Fibroblast of skin of abdomen (primary cell): ENCODE measurements around the gene AAK1.
"Not testable (repeated sequence)": the region's sequence is repeated elsewhere in the genome, so short reads cannot be mapped to it uniquely, and the experiment has no call there.

Experiments used
- DNase-seq: peaks from one replicate; pipeline ENCODE4 v3.0.0-alpha.2; 2013

The AAK1 gene

DNA sequence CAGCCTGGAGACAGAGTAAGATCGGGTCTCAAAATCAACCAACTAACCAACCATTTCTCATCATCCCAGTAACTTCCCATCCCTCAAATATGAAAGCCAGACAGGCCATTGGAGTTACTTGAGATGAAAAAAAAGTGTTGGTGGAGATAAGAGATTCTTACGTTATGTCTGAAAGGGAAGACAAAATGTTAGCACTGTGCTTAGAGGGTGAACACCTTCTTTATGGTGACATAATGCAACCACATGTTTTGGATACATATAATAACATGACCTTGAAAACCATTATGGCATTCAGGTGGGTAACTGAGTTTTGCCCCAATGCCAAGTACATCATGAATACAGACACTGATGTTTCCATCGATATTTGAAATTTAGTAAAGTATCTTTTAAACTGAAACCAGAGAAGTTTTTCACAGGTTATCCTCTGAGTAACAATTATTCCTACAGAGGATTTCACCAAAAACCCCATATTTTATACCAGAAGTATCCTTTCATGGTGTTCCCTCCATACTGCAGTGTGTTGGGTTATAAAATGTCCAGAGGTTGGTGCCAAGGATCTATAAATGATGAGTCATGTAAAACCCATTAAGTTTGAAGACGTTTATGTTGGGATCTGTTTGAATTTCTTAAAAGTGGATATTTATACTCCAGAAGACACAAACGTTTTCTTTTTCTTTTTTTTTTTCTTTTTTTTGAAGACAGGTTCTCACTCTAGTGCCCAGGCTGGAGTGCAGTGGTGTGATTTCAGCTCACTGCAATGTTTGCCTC is 45.5 kb downstream of the AAK1 start:
- DNase-seq: no peak

DNA sequence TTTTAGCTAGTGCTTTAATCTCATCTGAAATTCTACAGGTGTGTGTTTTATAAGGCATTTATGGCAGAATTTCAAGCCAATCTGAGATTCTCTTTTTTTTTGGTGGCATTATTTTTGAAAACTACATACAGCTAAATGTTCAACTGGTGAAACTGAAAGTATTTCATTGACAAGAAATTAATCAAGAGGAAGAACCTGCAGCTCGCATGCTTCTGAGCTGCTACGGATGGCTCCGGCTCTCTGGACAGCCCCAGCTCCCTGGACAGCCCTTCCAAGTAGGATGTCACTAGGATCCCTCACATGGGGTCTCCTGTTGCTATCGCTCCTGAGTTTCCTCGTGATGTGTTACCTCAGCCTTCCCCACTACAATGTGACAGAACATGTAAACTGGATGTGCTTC is 46.4 kb downstream of the AAK1 start:
- DNase-seq: no peak

DNA sequence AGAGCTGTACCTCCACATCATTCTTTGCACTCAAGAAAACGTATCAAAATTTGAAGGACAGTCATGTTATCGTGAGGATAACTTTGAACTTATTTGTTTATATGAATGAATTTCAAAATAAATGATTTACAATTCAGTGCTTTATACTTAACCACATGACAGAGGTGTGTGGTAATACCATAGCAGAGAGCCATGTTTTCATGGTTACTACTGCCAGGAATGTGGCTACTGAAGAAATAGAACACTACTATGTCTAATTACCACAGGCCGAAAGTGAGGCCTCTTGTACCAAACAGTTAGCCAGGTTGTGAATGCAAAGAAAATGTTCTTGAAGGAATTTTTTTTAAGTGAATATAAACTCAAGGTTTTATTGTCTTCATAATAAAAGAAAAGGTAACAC is 49.2 kb downstream of the AAK1 start:
- peak; percentile 35 for DNase-seq

DNA sequence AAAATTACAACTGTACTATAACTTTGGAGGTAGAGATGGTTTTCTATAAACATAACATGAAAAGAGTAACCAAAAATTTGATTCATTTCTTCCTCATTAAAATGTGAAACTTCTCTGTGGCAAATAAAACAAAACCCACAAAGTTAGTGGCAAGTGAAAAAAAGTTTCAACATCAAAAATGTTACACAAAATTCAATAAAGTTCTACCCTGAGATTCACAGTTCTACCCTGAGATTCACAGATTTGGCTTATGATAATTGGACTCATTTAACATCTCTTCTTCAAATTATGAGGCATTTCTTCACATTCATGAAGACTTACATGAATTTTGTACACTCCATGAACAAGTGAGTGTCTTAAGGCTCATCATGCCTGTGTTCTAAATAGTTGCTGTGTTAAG is 51.0 kb downstream of the AAK1 start:
- DNase-seq: no peak

DNA sequence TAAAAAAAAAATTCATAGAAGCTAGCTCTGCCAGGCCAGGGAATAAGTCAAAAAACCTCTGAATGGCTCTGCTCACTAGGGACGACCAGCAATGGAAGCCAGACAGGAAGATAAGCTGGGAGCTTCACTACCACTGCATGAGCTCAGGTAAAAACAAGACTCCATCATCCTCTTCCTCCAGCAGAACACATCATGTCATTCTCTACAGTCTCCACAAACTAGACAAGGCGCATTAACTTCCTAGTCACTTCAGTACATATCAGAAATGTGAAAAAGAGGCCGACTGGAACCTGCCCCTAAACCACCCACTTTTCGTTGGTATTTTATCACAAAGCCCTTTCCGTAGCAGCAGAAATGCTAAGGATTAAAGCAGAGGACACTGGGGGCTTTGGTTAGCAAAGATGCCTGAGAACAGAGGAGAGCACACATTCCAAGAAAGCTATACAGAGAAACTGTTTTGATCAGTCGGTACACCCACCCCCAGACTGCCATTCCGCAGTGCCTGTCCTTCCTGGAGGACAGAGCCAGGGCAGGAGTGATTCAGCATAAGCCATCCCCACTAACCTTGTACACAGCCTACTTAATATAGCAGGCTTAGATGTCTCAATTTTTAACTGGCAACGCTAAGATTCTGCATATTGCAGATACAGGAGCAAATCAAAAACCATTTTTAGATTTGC is 53.4 kb downstream of the AAK1 start:
- no peak for DNase-seq

DNA sequence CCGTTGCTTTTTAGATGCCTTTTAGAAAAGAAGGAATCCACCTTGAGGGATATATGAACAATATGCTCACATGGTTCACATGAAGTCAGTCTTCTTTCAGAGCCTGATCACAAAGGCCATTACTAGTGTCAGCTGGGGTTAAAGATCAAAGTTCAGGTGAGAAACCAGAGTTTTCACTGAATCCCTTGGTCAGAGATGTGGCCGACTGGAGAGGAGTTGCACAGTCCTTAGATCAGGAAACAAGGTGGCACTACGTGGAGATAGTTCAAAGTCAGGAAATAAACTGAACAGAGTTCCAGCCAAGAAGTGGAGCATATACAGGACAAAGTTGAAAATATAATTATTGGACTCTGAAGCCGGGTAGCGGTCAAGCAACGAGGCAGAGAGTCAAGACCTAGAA is 54.6 kb downstream of the AAK1 start:
- DNase-seq: no peak

DNA sequence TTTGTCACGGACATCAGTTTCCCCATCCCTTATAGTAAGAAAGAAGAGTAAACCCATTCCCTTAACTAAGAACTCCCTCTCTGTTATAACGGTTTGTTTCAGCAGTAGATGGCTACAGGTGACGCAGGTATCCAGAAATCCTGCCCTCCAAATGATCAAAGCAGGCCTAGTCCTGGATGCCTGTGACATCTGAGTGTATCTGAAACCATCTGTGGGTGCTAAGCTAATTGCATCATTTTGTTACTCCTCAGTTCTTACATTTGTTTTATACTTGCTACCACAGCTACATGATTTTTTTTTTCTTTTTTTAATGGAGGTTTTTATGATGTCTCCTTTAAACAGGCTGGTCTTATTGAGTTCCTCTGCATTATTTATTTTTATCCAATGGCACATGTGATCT is 55.1 kb downstream of the AAK1 start:
- no peak for DNase-seq

DNA sequence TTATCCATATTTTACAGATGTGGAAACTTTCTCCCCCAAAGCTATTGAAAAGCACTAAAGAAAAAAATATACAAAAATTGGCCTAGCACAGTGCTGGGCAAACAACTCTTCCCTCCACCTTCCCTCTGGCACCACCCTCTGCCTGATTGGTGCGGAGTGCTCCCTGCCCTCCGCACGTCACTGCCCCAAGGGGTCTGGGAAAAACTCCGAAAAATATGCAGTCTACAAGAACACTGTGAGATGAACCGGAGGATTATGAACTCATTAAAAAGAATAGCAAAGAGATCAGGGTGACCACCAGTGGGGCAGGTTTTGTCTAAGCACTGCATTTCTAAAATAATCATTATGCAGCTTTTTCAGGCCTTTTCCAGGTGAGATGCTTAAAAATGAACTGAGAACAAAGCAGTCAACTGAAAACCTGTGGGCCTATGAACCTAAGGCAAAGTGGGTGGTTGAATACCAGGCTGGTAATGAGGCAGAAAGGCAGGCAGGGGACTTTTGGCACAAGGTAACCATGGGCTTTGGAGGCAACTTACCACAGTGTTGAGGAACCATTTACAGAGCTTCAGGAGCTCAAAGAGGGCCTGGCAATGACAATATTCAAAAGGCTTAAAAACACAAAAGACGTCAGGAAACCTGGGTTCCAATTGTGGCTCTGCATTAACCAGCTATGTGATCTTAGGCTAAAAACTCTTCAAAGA is 57.5 kb downstream of the AAK1 start:
- no peak for DNase-seq

DNA sequence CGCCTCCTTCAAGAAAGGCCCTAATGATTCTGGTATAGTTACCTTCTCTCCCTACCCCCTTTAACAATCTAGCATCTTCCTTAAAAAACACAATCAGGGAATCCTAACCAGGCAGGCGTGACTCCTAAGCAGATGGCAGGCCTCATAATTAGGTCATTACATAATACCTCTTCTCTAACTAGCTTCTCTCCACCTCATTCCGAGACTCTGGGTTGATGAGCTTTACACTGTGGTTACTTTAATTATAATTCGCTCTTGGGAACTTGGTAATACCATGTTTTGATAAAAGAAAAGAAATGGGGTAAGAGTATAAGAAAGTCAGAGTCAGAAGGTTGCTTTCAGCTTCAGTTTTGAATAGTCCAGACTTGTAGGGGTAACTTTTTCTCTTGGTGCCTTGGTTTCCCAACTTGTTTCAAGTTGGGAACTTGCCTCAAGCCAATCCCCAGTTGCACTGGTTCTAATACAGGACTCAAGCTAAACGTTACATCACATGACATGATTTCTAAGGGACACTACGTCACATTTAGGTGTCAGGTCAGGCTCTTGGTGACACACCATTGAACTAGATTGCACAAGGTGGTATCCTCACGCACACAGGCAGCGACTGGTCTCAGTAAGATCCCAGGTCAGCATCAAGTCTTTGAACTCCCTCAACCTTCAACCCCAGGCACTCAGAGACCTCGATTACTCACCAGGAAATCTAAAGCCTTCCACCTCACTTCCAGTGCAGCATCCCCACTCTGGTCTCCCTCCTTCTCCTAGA is 59.2 kb downstream of the AAK1 start:
- no peak for DNase-seq

DNA sequence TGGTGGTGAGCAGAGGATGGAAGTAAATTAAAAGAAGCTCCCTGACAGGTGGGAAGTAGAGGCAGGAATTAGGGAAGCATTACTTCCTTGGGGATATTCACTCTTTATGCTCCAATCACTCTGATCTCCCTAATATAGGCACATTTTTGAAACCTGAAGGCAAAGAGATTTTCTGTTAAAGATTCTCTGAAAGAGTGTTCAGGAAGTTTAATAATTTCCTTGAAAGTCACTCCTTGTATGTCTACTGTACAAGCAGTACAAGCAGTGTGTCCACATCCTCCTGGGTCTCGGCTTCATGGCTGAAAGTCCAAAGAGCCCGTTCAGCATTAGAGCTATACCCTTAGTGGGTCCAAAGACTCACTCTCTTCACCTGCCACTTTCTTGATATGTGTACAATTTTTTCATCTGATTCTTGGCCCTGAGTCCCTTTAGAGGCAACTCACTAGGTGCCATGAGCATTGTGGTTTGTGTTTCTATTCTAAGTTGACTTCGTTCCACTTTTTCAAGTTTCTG is 60.2 kb downstream of the AAK1 start:
- no peak for DNase-seq

DNA sequence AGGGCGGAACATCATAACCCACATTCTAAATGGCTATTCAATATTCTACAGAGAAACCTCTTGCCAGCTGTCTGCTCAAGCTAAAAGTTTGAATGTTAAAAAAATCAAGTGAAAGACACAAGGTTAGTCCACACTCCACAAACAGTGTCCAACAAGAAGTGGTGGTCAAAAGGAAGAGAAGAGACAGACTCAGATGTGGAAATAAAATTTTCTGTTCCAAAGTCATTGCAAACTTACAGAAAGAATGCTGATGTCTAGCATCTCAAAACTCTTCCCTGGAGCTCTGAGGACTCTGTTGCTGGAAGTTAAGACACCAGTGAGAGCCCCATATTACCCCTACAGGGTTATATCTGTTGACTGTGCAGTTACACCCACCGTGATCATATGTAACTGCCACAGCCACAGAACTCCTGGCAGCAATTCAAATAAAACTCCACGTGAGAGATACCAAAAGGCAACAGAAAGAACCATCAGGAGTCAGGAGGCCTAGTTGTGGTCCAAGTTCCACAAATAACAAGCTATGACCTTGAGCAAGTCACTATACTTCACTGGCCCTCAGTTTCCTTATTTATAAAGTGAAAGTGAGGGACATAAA is 60.9 kb downstream of the AAK1 start:
- DNase-seq: peak; percentile 35

DNA sequence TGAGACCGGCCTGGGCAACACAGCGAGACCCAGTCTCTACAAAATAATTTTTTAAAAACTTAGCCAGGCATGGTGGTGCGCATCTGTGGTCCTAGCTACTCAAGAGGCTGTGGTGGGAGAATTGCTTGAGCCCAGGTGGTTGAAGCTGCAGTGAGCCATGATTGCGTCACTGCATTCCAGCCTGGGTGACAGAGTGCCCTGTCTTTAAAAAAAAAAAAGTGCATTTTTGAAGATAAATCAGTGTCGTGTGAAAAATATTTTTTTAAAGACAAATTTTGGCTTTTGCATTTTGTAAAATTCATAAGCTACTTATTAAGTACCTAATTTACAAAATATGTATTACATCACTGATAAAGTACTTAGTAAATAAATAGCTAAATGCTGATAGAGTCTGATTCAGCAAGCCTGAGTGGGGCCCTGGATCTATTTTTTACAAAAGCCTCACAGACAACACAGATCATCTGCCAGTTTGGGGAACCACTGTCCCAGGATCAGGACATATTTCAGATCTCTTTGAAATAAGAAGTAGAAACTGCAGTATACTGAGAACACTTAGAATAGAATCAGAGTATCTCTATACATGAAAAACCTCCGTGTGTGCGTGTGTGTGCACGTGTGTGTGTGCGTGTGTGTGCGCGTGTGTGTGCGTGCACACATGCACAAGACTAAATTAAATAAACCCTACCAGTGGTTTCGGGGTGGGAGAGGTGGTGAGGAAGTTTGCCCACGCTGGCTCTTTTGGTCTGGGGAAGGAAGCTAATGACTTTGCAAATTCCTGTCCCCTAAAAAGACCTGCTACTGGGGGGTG is 61.6 kb downstream of the AAK1 start:
- DNase-seq: peak; percentile 65

DNA sequence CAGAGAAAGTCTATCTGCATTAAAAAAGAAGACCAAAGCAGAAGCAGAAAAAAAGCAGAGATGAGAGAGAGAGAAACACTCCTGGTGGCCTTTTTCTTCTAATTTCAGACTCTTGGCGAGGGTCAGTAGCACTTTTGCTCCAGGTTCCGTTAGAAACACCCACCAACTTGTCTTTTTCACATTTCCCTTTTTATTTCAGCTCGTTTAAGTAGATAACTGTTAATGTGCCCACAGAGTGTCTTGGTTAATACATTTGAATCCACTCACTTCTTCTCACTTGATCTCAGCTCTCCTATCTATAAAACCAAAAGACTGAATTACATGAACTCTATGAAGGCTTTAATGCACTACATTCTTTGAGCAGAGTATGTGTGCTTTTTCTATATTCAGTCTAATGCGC is 63.1 kb downstream of the AAK1 start:
- DNase-seq: no peak

DNA sequence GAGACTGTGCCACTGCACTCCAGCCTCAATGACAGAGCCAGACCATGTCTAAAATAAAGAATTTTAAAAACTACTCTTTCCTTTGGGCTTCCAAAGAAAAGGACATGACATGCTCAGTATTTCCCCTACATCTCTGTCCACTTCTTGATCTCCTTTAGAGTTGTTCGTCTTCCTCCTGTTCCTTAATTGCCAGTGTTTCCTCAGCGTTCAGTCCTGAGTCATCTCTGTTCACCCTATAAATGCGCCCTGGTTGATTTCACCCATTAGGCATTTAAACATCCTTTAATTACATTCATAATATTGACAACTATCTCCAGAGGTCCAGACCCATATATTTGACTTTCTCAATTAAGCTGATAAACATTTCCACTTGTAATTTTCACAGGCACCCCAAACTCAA is 64.0 kb downstream of the AAK1 start:
- DNase-seq: no peak

DNA sequence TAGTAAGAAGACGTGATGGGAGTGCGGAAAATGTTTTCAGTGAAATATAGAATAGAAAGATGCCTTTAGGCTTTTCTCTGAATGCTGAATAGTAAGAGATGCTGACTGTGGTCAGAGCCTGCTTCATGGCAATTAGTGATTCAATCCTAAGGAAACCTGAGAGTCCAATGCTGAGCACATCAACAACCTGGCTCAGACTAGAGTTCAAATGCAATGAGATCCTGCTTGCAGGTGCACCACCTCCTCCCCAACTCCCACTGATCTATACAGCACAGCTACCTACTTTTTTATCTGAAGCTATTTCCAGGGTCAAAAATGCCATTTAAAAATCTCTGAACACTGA is 65.4 kb downstream of the AAK1 start:
- no peak for DNase-seq

DNA sequence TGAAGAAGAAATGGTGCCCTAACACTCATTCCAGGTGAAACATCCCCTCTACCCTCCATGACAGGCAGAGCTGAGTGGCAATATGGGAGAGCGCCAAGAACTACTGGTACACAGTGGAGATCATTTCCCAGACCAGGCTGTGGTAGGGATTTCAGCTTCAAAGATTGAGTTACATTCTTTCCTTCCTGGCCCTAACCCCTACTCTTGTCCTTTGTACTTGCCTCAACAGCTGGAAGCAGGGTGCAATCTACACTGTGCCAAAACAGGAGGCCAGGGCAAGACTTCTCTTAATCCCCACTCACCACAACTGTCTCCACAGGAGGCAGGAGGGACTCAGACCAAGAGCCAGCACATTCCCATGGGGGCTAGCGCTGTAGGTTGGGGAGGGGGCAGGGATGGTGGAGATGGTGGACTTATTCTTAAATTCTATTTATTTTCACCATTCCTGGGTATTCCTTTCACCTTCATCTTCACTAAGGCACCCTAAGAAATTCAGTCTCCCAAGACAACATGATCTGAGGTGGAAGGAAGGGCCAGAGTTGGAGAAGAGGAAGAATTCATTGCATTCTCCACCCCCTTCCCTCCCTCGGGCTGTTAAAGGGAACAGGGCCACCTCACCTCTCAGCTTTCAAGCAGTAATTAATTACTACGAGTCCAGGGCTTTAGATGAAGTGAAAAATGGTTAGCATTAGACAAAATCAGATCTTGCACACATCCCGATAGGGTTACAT is 65.9 kb downstream of the AAK1 start:
- DNase-seq: no peak

DNA sequence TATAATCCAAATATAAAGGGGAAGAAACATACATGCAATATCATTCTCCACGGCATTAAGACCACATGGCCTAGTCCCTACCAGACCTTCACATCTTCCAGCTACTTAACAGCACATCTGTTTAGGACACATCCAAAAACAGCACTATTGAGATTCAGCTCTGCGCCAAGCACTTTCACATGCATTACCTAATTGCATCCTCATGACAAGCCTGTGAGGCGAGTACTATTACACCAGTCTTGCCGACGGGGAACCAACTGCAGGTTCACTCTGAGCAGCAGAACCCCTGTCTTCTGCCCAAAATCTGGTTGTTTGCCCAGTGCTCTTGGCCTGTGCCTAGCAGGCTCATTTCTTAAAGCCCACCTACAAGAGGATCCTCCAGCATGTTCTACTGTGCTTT is 66.7 kb downstream of the AAK1 start:
- peak; percentile 43 for DNase-seq

DNA sequence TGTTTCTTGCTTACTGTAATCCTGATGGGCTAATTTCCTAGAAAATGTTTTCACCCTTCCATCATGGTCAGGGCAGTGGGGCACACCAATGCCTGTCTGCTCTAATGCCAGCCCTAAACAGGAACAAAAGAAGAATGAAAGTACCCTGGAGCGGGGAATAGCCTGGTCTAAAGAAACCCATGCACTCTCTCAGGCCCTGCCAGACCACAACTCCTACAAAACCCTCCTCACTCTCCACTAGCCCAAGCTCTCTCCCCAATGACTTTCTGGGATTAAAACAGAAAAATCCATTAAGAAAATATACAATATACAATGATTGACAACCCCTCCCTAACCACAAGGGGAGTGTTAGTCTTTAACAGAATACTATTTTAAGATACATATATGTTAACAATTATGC is 67.6 kb downstream of the AAK1 start:
- DNase-seq: no peak

DNA sequence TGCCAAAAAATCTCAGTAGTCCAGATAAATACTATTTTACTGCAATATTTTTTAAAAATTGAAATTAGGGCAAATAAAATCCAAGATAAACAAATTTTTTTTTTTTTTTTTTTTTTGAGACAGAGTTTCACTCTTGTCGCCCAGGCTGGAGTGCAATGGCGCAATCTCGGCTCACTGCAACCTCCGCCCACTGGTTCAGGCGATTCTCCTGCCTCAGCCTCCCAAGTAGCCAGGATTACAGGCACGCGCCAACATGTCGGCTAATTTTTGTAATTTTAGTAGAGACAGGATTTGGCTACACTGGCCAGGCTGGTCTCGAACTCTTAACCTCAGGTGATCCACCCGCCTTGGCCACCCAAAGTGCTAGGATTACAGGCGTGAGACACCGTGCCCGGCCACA is 68.2 kb downstream of the AAK1 start:
- not testable (repeated sequence) for DNase-seq

DNA sequence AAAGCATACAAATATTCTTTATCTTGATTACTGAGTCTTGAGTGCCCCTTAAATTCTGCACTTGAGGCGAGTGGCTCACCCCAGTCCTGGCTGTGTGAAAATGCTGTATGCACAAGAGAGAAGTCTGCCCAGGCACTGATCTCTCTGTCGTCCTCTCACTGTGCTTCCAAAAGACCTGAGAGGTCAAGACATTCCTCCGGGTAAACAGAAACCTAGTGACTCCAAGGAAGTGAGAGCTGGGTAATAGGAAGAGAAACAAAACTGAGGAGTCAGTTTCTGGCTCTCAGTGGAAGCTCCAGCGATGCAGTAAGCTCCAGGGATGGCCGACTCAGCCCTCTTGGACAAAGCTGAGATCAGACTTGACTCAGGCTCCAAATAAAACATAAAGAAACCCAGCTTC is 70.9 kb downstream of the AAK1 start:
- no peak for DNase-seq

DNA sequence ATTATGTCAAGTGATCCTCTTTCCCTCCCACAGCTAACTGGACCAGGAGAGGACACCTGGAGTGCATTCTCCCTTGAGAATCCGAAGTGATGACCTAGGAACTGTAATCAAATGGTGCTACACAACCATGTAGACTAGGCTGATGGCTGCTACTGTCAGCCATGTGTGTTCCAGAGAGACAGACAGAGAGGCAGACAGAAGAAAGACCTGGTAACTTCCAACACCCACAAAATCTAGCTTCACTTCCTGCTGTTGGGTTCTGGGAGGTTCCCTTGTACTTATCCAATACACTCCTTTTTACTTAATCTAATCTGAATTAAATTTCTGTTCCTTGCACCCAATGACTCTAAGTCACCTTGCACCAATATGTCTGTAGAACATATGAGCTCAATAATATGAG is 72.3 kb downstream of the AAK1 start:
- DNase-seq: no peak
